ENCODE results near the gene SPOCK2. TPM values are rescaled to one million over a fixed set of nuclear protein-coding genes. Genes with fewer than 3 reads are reported as not detected.

The SPOCK2 gene
- total RNA-seq, 1 experiment from 2014 or later, result 0.47 TPM

GRCh38 chr10:72074574-72075375, 13.6 kb downstream of the SPOCK2 start:
- no peak for DNase-seq (ENCODE audit: extremely low read depth, low read depth)

- no peak for DNase-seq (ENCODE audit: extremely low read depth, low read depth)
These were observed 14.4 kb downstream of the SPOCK2 start for GRCh38 chr10:72073708-72074573.

DNA sequence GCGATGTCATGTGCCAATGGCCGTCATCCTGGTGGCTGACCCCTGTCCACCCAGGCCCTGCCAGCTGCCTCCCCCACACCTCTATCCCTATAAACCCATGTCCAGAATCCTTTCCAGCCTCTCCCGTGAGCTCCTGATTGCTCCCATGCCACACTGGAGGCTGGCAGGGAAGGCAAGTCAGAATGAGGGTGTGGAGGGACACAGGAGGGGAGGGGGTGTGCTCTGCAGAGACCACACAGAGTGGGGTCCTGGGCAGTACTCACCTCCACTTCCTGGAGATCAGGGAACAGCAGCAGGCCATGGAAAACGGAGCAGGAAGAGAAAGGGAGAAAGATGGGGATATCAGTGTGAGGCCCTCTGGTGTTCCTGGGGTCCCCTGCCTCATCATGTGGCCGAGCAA, 15.7 kb downstream of the SPOCK2 start:
- no peak for DNase-seq (ENCODE audit: extremely low read depth, low read depth)

GRCh38 chr10:72072046-72072445, 16.3 kb downstream of the SPOCK2 start:
- no peak for DNase-seq (ENCODE audit: extremely low read depth, low read depth)

DNA sequence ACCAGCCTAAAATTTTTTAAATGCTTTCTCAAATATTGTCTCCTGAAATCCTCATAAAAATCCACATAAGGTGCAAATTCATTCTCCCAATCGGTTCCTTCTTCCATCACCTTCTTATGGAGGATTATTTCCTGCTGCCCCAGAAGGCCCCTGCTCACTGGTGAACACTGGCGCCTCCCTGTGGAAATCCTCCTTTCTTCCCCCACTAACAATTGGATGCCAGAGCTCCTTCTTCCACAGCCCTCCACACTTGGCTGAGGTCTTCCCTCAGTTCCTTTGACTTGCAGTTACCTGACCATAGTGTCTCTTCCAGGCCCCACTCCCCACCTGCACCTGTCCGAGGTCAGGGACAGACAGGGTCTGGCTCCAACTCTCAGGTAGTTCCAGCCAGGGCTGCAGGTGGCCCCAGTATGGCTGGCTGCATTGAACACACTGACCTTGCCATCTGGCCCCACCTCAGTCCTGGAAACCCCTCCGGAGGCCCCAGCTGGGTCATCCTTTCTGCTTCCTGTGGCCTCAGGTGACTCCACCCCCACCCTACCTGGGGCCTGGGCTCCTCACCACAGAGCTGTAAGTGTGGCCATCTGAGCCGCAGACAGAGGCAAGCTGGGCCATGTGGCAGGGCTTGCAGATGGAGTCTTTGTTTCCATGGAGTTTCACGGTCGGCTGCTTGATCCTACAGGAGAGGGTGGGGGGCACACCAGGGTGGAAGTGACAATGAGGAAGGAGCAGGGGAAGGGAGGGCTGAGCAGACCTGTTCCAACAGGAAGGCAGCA, 18.4 kb downstream of the SPOCK2 start:
- DNase-seq (ENCODE audit: extremely low read depth, low read depth), result no peak

DNA sequence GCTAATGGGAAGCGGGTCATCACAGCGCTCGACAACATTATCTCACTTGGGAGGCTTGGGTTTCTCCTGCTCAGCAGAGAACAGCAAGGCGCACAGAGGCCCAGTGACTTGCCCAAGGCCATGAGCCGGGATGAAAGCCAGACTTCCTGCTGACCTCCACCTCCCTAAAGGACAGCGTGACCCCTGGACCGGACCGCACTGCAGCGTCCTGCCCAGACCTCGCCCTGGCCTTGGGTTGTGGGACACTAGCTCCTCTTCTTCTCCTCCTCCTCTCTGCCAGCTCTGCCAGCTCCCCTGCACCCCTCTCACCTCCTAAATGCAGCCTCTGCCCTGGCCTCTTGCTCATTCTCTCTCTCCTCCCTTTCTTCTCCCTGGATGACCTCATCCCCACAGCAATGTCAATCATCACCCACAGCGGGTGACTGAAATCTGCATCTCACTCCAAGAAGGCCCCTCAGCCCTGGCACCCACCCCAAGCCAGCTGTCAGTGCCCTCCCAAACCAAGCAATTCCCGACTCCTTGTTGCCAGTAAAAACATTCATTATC, 19.4 kb downstream of the SPOCK2 start:
- no peak for DNase-seq (ENCODE audit: extremely low read depth, low read depth)

- DNase-seq (ENCODE audit: extremely low read depth, low read depth), result no peak
These were observed 20.1 kb downstream of the SPOCK2 start for GRCh38 chr10:72068126-72068765.

DNA sequence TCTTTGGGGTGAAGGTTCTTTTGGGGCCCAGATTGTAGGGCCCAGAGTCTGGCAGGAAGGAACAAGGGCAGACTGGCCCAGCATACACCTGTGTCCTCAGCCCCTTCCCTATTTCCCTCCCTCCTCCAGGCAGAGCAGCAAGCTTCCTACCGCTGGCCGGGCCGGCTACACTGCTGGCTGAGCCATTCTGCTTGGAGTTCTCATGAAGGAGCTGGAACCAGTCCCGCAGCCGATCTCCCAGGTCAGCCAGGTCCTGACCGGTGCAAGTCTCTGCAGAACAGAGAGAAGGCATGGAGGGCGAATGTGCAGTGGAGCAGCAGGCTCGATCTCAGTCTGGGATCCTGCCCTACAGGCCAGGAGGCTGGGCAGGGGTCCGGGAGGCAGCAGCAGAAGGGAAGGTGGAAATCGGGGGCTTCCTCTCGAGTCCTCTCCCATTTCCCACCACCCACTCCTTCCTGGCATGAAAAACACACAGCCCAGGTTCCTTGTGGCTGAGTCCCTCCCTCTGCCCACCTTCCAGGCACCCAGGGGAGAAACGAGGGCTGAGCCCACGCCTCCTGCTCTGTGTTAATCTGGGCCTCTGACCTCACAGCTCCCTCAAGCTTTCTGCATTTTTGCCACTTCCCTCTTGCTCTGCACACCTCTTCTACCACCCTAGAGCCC, 20.8 kb downstream of the SPOCK2 start:
- DNase-seq (ENCODE audit: extremely low read depth, low read depth), result no peak

DNA sequence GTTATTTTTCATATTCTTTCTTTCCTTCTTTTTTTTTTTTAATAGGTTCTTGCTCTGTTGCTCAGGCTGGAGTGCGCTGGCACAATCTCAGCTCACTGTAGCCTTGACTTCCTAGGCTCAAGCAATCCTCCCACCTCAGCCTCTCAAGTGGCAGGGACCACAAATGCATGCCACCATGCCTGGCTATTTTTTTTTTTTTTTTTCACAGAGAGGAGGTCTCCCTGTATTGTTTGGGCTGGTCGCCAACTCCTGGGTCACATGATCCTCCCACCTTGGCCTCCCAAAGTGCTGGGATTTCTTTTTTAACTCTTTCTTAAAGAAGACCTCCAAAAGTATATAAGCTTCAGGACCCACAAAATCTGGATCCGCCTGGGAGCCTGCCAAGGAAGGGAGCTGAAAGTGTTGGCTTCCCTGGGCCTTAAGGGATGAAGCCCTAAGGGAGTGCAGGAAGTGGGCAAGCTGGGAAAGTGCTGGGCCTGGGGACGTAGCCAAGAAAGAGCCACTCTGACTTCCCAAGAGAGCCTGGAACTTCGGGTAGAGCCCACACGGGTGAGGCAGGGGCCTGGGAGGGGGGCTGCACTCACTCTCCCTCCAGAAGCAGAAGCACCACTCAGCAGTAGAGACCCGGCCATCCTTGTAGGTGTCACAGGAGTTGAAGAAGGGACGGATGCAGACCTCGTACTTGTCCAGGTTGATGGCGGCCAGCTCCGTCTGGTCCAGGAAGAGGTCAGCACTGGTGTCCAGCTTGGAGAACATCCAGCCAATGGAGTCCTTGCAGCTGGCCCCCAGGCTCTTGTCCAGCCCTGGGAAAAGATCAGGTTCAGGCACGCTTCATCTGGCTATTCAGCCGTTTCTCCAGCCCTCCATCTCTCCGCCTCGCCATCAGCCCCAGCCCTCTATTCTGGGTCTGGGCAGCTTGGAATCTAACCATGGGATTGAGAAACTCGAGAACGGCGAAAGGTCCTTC, 21.8 kb downstream of the SPOCK2 start:
- no peak for DNase-seq (ENCODE audit: extremely low read depth, low read depth)

GRCh38 chr10:72065439-72066025, 22.8 kb downstream of the SPOCK2 start:
- DNase-seq (ENCODE audit: extremely low read depth, low read depth), result no peak

DNA sequence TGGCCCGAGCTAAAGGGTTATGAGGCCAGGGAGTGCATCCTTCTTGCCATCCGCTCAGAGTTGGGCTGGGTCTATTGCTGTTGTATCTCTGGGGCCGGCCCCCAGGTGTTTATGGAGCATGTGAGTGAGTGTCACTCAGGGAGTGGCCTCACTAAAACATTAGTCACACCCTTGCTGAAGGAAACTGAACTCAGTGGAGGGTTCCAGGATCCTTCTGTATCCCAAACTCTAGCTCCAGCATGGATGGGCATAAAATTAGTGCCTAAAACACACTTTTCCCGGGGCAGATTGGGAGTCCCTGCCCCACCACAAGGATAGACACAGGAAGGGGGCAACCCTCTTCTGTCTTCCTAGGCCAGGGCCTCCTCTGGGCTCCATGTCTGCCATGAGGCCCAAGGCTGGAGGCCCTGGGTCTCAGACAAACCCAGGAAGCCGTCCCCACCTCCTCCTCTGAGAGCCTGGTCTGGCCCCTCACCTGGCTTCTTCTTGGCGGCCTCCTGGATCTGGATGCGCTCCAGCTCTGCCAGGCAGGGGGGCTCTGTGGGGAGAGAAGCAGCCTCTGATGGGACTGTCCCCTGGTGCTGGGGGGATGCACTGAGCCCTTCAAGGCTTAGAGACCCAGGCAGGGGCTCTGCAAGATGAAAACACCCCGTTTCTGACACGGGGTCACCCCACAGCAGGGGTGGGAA, 24.5 kb downstream of the SPOCK2 start:
- no peak for DNase-seq (ENCODE audit: extremely low read depth, low read depth)

GRCh38 chr10:72062832-72063702, 25.3 kb downstream of the SPOCK2 start:
- no peak for DNase-seq (ENCODE audit: extremely low read depth, low read depth)

GRCh38 chr10:72062382-72062781, 26.0 kb downstream of the SPOCK2 start:
- no peak for DNase-seq (ENCODE audit: extremely low read depth, low read depth)

DNA sequence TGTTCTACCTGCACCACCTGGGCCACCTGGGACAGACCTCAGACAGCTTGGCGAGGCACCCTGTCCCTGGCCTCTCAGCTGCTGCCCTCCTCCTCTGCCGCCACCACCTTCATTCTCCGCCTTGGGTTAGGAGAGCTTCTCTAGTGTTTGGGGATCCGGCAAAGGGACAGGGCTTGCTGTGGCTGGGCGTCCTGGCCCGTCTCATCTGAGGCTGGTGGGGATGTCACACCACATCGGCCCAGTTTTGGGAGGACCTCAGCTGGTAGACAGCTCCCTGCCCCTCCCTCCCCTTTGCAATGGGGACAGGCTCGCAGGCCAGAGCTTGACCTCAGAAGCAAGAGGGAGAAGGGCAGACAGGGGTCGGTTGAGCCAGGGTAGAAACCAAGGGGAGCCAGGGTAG, 26.4 kb downstream of the SPOCK2 start:
- no peak for DNase-seq (ENCODE audit: extremely low read depth, low read depth)

- no peak for DNase-seq (ENCODE audit: extremely low read depth, low read depth)
These were observed 26.9 kb downstream of the SPOCK2 start for GRCh38 chr10:72061491-72061890.

Measured in NCI-H460 (cell line).